ENCODE data around the gene TBC1D8. TPM values are rescaled to one million over a fixed set of nuclear protein-coding genes. Genes with fewer than 3 reads are reported as not detected.

The TBC1D8 gene
- polyA plus RNA-seq, 4 donors = 12.6 to 113 (median 28.2) TPM

DNA sequence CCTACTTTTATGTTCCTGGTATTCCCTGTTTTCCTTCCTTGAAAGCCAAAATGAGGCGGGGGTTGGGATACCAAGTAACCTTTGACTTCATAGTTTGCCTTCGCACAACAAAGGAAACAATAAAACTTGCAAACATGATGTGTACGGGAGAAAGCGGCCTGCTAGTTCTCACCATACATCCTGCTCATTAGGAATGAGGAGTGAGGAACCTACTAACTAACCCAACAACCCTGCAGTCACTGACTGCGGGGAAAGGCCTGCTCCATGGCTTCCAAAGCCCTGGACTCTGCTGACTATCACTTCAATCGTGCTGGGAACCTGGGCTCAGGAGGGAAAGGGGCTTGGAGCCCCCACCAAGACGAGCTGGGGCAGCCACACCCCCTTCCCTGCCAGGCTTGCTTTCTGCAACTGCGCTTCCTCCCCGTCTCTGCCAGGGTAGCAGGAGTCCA, 124.9 kb downstream of the TBC1D8 start:
- DNase-seq (peak in 1 of 2 donors; percentile 34), FAIRE-seq (no peak)
- WGBS, 3 donors = 27 to 47% (median 37%) methylated on average over 9 of the region's 9 CpGs
- Histone ChIP-seq H3K4me1 (ENCODE audit: control insufficient read depth in 3 of 3, insufficient read depth in 2 of 3, low read depth in 1 of 3, low read length in 2 of 3) (peaks cover 0 to 5% (median 0%) of the 10 kb centered on the region in 3 donors), H3K4me3 (ENCODE audit: low read depth in 1 of 3, low read length in 3 of 3) (no peak overlapping the region), H3K27me3 (ENCODE audit: control insufficient read depth in 3 of 3, insufficient read depth in 3 of 3, low read length in 3 of 3) (no peaks in the 10 kb centered on the region), H3K9me3 (ENCODE audit: control insufficient read depth in 2 of 2, insufficient read depth in 1 of 2, low read depth in 1 of 2, low read length in 1 of 2) (no peaks in the 10 kb centered on the region), H3K27ac (ENCODE audit: low read depth in 1 of 3, low read length in 2 of 3) (no peak overlapping the region), H3K36me3 (ENCODE audit: control insufficient read depth in 3 of 3, insufficient read depth in 2 of 3, low read depth in 1 of 3, low read length in 3 of 3) (peaks cover 3 to 44% (median 5%) of the 10 kb centered on the region in 3 donors)

DNA sequence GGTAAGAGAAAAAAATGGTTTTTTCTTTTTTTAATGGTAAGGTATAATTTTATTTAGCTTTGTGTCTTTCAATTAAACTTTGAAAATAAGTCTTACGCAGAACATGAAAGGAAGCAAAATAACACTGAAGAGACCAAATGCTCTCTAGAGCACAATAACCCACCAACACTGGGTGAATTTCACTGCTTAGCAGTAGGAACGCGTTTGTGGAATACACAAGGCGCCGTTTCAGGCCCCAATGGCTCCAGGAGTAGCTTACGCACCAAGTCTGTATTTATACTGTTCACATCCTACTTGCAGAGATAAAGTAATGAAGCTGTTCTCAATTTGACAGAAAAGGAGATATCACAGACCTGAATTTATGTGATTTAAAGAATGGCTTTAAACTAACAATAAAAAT, 125.6 kb downstream of the TBC1D8 start:
- FAIRE-seq (no peak), DNase-seq (no peak)
- WGBS, 3 donors = 92 to 97% (median 96%) methylated on average over 6 of the region's 6 CpGs
- Histone ChIP-seq H3K36me3 (ENCODE audit: control insufficient read depth in 3 of 3, insufficient read depth in 2 of 3, low read depth in 1 of 3, low read length in 3 of 3) (peaks cover 3 to 44% (median 11%) of the 10 kb centered on the region in 3 donors), H3K27ac (ENCODE audit: low read depth in 1 of 3, low read length in 2 of 3) (no peak overlapping the region), H3K9me3 (ENCODE audit: control insufficient read depth in 2 of 2, insufficient read depth in 1 of 2, low read depth in 1 of 2, low read length in 1 of 2) (no peaks in the 10 kb centered on the region), H3K27me3 (ENCODE audit: control insufficient read depth in 3 of 3, insufficient read depth in 3 of 3, low read length in 3 of 3) (no peaks in the 10 kb centered on the region), H3K4me1 (ENCODE audit: control insufficient read depth in 3 of 3, insufficient read depth in 2 of 3, low read depth in 1 of 3, low read length in 2 of 3) (peaks cover 0 to 5% (median 0%) of the 10 kb centered on the region in 3 donors), H3K4me3 (ENCODE audit: low read depth in 1 of 3, low read length in 3 of 3) (no peak overlapping the region)

DNA sequence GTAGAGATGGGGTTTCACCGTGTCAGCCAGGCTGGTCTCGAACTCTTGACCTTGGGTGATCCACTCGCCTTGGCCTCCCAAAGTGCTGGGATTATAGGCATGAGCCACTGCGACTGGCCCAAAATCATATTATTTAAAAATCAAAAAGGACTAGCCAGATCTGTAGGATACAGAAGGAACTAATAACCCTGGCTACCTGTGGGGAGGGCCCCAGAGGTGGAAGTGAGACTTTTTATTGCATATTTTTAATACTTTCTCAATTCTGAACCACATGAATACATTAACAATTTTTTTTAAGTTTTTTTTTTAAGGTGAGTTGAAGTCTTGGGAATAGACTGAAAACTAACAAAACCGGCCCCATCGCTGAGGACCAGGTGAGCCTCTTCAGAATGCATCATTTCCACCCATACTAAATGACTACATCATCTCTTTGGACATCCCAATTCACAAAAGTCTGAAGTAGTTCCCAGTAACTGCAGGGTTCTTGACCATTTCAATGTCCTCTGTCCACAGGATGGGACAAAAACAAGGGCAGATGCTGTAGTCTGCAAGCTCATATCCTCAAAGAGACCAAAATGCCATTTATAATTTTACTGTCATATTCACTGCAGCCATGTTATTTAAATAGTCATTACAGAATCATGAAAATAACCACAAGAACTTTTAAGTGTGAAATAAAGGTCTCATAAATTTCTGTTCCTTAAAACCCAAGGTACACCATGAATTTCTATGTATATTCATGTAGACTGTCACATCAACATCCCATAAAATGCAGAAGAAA, 127.7 kb downstream of the TBC1D8 start:
- no peaks in the 10 kb centered on the region for H3K9me3 ChIP-seq (ENCODE audit: control insufficient read depth in 2 of 2, insufficient read depth in 1 of 2, low read depth in 1 of 2, low read length in 1 of 2)
- H3K27me3 ChIP-seq (ENCODE audit: control insufficient read depth in 3 of 3, insufficient read depth in 3 of 3, low read length in 3 of 3) = no peaks in the 10 kb centered on the region
- no peak for DNase-seq
- H3K36me3 ChIP-seq (ENCODE audit: control insufficient read depth in 3 of 3, insufficient read depth in 2 of 3, low read depth in 1 of 3, low read length in 3 of 3) = peaks cover 7 to 36% (median 14%) of the 10 kb centered on the region in 3 donors
- H3K27ac ChIP-seq (ENCODE audit: low read depth in 1 of 3, low read length in 2 of 3) = no peak overlapping the region
- H3K4me1 ChIP-seq (ENCODE audit: control insufficient read depth in 3 of 3, insufficient read depth in 2 of 3, low read depth in 1 of 3, low read length in 2 of 3) = peaks cover 0 to 5% (median 0%) of the 10 kb centered on the region in 3 donors
- no peak for FAIRE-seq
- H3K4me3 ChIP-seq (ENCODE audit: low read depth in 1 of 3, low read length in 3 of 3) = no peak overlapping the region
- WGBS, 3 donors = 94 to 98% (median 97%) methylated on average over 6 of the region's 6 CpGs

DNA sequence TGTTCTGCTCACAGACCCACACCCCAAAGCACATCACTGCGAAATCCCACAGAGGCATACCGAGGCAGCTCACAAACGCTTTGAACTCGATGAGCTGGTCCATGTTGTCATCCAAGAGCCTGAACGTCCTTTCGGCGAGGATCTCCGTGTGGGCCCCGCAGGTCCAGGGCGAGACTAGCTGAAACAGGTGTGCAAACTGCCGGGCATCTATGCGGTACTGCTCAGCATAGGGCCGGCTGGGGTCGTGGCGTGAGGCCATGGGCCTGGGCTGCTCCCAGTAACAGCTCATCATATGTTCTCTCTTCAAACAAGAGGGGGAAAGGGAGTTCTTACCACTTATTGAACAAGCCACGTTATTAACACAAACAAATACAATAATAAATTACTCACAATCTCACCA, 129.0 kb downstream of the TBC1D8 start:
- 89 to 91% (median 90%) methylated on average over 16 of the region's 16 CpGs for WGBS, 3 donors
- Histone ChIP-seq H3K4me3 (ENCODE audit: low read depth in 1 of 3, low read length in 3 of 3) (no peak overlapping the region), H3K9me3 (ENCODE audit: control insufficient read depth in 2 of 2, insufficient read depth in 1 of 2, low read depth in 1 of 2, low read length in 1 of 2) (no peaks in the 10 kb centered on the region), H3K27ac (ENCODE audit: low read depth in 1 of 3, low read length in 2 of 3) (no peak overlapping the region), H3K36me3 (ENCODE audit: control insufficient read depth in 3 of 3, insufficient read depth in 2 of 3, low read depth in 1 of 3, low read length in 3 of 3) (peaks cover 7 to 28% (median 11%) of the 10 kb centered on the region in 3 donors), H3K27me3 (ENCODE audit: control insufficient read depth in 3 of 3, insufficient read depth in 3 of 3, low read length in 3 of 3) (no peaks in the 10 kb centered on the region), H3K4me1 (ENCODE audit: control insufficient read depth in 3 of 3, insufficient read depth in 2 of 3, low read depth in 1 of 3, low read length in 2 of 3) (peaks cover 0 to 5% (median 0%) of the 10 kb centered on the region in 3 donors)
- no peak for FAIRE-seq
- DNase-seq = no peak

DNA sequence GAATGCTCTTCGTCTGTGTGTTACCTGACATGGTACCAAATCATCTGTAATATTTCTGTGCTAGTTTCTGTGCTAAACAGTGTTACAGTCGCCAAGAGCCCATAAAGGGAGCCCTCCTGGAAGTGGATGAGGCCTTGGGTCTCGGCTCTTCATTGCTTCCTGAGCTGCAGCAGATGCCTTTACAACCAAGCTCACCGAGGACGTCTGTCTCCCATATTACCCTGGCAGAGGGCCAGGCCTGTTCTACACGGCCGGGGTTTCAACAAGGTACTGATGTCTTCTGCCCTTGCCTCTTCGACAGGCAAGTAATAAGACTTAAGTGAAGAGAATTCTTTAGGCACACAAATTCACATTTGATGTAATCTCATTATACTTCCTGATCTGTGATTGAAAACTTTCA, 132.2 kb downstream of the TBC1D8 start:
- Histone ChIP-seq H3K4me1 (ENCODE audit: control insufficient read depth in 3 of 3, insufficient read depth in 2 of 3, low read depth in 1 of 3, low read length in 2 of 3) (no peaks in the 10 kb centered on the region), H3K27ac (ENCODE audit: low read depth in 1 of 3, low read length in 2 of 3) (no peak overlapping the region), H3K9me3 (ENCODE audit: control insufficient read depth in 2 of 2, insufficient read depth in 1 of 2, low read depth in 1 of 2, low read length in 1 of 2) (no peaks in the 10 kb centered on the region), H3K4me3 (ENCODE audit: low read depth in 1 of 3, low read length in 3 of 3) (no peak overlapping the region), H3K36me3 (ENCODE audit: control insufficient read depth in 3 of 3, insufficient read depth in 2 of 3, low read depth in 1 of 3, low read length in 3 of 3) (peaks cover 3 to 18% (median 14%) of the 10 kb centered on the region in 3 donors), H3K27me3 (ENCODE audit: control insufficient read depth in 3 of 3, insufficient read depth in 3 of 3, low read length in 3 of 3) (no peaks in the 10 kb centered on the region)
- FAIRE-seq = no peak
- WGBS, 3 donors = 52 to 63% (median 58%) methylated on average over 8 of the region's 8 CpGs
- no peak for DNase-seq

DNA sequence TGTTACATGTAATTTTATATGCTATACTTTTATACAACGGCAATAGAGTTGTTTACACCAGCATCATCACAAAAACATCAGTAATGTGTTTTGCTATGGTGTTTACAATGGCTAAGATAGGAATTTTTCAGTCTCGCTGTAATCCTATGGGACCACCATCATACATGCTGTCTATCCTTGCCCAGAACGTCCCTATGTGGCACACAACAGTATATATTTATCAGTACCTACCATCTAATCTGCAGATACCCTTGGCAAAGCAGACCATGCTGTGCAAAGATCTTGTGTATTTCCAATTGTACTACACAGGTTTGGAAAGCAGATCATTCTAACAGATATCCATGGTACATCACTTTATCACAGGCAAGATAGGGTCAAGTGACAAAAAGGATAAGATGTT, 133.8 kb downstream of the TBC1D8 start:
- 84 to 87% (median 85%) methylated on average over 3 of the region's 3 CpGs for WGBS, 3 donors
- FAIRE-seq (no peak), DNase-seq (no peak)
- no peak overlapping the region for H3K4me3 ChIP-seq (ENCODE audit: low read depth in 1 of 3, low read length in 3 of 3)
- H3K27me3 ChIP-seq (ENCODE audit: control insufficient read depth in 3 of 3, insufficient read depth in 3 of 3, low read length in 3 of 3) = no peaks in the 10 kb centered on the region
- H3K36me3 ChIP-seq (ENCODE audit: control insufficient read depth in 3 of 3, insufficient read depth in 2 of 3, low read depth in 1 of 3, low read length in 3 of 3) = peaks cover 3 to 21% (median 14%) of the 10 kb centered on the region in 3 donors
- no peaks in the 10 kb centered on the region for H3K4me1 ChIP-seq (ENCODE audit: control insufficient read depth in 3 of 3, insufficient read depth in 2 of 3, low read depth in 1 of 3, low read length in 2 of 3)
- H3K9me3 ChIP-seq (ENCODE audit: control insufficient read depth in 2 of 2, insufficient read depth in 1 of 2, low read depth in 1 of 2, low read length in 1 of 2) = no peaks in the 10 kb centered on the region
- H3K27ac ChIP-seq (ENCODE audit: low read depth in 1 of 3, low read length in 2 of 3) = no peak overlapping the region

DNA sequence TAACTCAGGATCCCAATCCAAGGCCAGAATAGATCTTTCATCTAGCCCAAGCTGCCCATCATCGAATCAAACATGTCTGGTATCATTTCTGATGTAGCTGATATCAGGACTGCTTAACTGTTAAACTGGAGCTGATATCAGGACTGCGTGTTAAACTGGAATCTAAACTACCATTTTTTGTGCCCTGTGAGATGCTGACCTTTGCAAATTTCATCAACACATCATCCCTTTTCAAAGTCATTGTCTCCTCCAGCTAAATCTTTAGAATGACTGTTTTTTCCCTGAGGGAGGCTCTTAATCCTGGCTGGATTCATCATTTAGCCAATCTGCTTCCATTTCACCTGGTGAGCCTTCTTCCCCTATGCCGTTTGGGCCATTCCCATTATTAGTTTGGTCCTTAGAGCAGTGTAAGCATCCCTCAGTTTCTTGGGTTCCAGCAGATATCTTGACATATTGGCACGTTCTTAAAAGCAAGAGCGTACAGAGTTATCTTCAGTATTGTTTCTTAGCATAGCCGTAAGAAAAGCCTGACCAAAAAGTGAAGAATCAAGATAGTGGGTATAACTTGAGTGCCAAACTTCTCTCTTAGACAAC, 136.8 kb downstream of the TBC1D8 start:
- Histone ChIP-seq H3K27ac (ENCODE audit: low read depth in 1 of 3, low read length in 2 of 3) (no peak overlapping the region), H3K4me1 (ENCODE audit: control insufficient read depth in 3 of 3, insufficient read depth in 2 of 3, low read depth in 1 of 3, low read length in 2 of 3) (no peaks in the 10 kb centered on the region), H3K27me3 (ENCODE audit: control insufficient read depth in 3 of 3, insufficient read depth in 3 of 3, low read length in 3 of 3) (no peaks in the 10 kb centered on the region), H3K4me3 (ENCODE audit: low read depth in 1 of 3, low read length in 3 of 3) (no peak overlapping the region), H3K36me3 (ENCODE audit: control insufficient read depth in 3 of 3, insufficient read depth in 2 of 3, low read depth in 1 of 3, low read length in 3 of 3) (peaks cover 3 to 17% (median 13%) of the 10 kb centered on the region in 3 donors), H3K9me3 (ENCODE audit: control insufficient read depth in 2 of 2, insufficient read depth in 1 of 2, low read depth in 1 of 2, low read length in 1 of 2) (no peaks in the 10 kb centered on the region)
- FAIRE-seq (no peak), DNase-seq (no peak)
- WGBS, 3 donors = 92 to 94% (median 93%) methylated on average over 6 of the region's 6 CpGs

DNA sequence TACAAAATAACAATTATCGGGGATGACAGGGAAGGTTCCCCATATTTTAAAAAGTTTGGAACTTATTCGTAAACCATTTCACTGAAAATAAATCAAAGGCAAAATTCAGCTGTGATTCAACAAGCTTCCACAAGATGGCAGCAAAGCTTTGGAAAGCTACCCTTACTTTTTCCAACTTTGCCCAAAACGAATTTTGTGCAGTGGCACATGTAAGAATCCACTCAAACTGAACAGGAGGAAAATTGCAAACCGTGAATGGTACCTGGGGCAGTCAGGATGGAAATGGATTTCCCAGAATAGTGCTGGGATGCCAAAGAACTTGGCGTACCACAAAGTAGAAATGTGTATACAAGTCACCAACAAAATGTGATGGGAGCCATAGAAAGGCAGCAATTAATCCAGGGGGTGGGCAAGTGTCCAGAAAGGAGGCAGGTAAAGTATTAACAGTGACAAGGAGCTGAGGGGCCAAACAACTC, 138.4 kb downstream of the TBC1D8 start:
- Histone ChIP-seq H3K4me3 (ENCODE audit: low read depth in 1 of 3, low read length in 3 of 3) (no peak overlapping the region), H3K36me3 (ENCODE audit: control insufficient read depth in 3 of 3, insufficient read depth in 2 of 3, low read depth in 1 of 3, low read length in 3 of 3) (peaks cover 6 to 24% (median 10%) of the 10 kb centered on the region in 3 donors), H3K9me3 (ENCODE audit: control insufficient read depth in 2 of 2, insufficient read depth in 1 of 2, low read depth in 1 of 2, low read length in 1 of 2) (no peaks in the 10 kb centered on the region), H3K4me1 (ENCODE audit: control insufficient read depth in 3 of 3, insufficient read depth in 2 of 3, low read depth in 1 of 3, low read length in 2 of 3) (no peaks in the 10 kb centered on the region), H3K27ac (ENCODE audit: low read depth in 1 of 3, low read length in 2 of 3) (no peak overlapping the region), H3K27me3 (ENCODE audit: control insufficient read depth in 3 of 3, insufficient read depth in 3 of 3, low read length in 3 of 3) (no peaks in the 10 kb centered on the region)
- FAIRE-seq (no peak), DNase-seq (peak; percentile 42 to 55)
- WGBS, 3 donors = 36 to 43% (median 37%) methylated on average over 5 of the region's 5 CpGs
